Endothelial cell (in vitro differentiated cells): Measurements from ENCODE around the gene ACOX2. TPM values are rescaled to one million over a fixed set of nuclear protein-coding genes. Genes with fewer than 3 reads are reported as not detected.
A peak's percentile ranks its signal among the peaks of the same experiment; 100 is the strongest.

Experiments used
- DNase-seq: peaks from one replicate; pipeline ENCODE4 v3.0.0; 2021; ENCODE audit warnings: low spot score
- H3K27ac Mint-ChIP-seq: one replicate; pipeline ENCODE4 v1.8.0; 2021; ENCODE audit warnings: mixed read lengths, inconsistent platforms; ENCODE audit not compliant: unreplicated experiment
- H3K27me3 Mint-ChIP-seq: one replicate; pipeline ENCODE4 v1.8.0; 2021; ENCODE audit warnings: mild to moderate bottlenecking, moderate library complexity, mixed read lengths, inconsistent platforms; ENCODE audit not compliant: unreplicated experiment
- H3K36me3 Mint-ChIP-seq: one replicate; pipeline ENCODE4 v1.8.0; 2021; ENCODE audit warnings: mild to moderate bottlenecking, low read depth, mixed read lengths, inconsistent platforms; ENCODE audit not compliant: unreplicated experiment
- H3K4me1 Mint-ChIP-seq: one replicate; pipeline ENCODE4 v1.8.0; 2021; ENCODE audit warnings: mild to moderate bottlenecking, mixed read lengths, inconsistent platforms; ENCODE audit not compliant: unreplicated experiment
- H3K4me3 Mint-ChIP-seq: one replicate; pipeline ENCODE4 v1.8.0; 2021; ENCODE audit warnings: mild to moderate bottlenecking, mixed read lengths, inconsistent platforms; ENCODE audit not compliant: unreplicated experiment
- H3K9me3 Mint-ChIP-seq: one replicate; pipeline ENCODE4 v1.8.0; 2021; ENCODE audit warnings: mixed read lengths, inconsistent platforms; ENCODE audit not compliant: unreplicated experiment
- total RNA-seq: library from RNA; stranded (reverse); fragmentation: NEBNext Ultra II Directional; extraction: Animal tissue kit (Norgen Biotek cat#: 25700); gene quantifications from one replicate; pipeline ENCODE4 v1.2.1, GENCODE V29; 2021; ENCODE audit not compliant: unreplicated experiment
- TF ChIP-seq, protein P1 (sequence below): fragments of 200-600 bp; sonication (generic); IDR thresholded peaks from one replicate; pipeline ENCODE4 v1.5.0; 2021; ENCODE audit warnings: antibody characterized with exemption; ENCODE audit not compliant: unreplicated experiment

Gene ACOX2
- total RNA-seq, 1 donor from 2014 or later, result 1.1 TPM

DNA sequence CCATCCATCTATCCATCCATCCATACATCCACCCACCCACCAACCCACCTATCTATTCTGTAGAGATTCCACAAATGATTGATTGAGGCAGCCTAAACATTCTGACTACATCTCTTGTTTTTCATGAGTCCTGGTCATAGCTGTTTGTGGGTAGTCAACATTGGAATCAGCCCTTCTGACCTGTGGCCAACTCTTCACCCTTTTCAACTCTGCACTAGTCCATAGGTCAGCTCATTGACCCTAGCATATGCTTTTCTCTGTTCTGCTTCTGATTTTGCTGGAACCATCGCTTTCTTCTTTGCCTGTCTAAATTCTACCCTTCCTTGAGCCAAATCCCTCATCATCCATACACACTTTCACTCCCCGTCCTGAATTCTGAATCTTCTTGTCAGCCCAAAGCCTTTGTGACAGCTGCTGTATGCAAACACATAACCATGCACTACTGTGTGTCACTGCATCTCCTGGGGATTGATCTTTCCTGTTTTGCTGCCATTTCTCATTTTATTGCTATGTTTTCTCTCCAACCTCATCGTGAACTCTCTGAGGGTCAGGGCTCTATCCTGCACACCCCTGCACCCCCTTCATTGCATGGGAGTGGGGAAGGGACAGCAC, 61.9 kb downstream of the ACOX2 start:
- H3K27me3 Mint-ChIP-seq, result peaks cover 1% of the 10 kb centered on the region
- DNase-seq, result no peak
- TF ChIP-seq, protein P1, sequence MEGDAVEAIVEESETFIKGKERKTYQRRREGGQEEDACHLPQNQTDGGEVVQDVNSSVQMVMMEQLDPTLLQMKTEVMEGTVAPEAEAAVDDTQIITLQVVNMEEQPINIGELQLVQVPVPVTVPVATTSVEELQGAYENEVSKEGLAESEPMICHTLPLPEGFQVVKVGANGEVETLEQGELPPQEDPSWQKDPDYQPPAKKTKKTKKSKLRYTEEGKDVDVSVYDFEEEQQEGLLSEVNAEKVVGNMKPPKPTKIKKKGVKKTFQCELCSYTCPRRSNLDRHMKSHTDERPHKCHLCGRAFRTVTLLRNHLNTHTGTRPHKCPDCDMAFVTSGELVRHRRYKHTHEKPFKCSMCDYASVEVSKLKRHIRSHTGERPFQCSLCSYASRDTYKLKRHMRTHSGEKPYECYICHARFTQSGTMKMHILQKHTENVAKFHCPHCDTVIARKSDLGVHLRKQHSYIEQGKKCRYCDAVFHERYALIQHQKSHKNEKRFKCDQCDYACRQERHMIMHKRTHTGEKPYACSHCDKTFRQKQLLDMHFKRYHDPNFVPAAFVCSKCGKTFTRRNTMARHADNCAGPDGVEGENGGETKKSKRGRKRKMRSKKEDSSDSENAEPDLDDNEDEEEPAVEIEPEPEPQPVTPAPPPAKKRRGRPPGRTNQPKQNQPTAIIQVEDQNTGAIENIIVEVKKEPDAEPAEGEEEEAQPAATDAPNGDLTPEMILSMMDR, result no peak
- H3K9me3 Mint-ChIP-seq, result no peaks in the 10 kb centered on the region
- no peak overlapping the region for H3K27ac Mint-ChIP-seq
- H3K4me1 Mint-ChIP-seq, result peaks cover 15% of the 10 kb centered on the region
- H3K36me3 Mint-ChIP-seq, result no peaks in the 10 kb centered on the region
- H3K4me3 Mint-ChIP-seq, result no peak overlapping the region

DNA sequence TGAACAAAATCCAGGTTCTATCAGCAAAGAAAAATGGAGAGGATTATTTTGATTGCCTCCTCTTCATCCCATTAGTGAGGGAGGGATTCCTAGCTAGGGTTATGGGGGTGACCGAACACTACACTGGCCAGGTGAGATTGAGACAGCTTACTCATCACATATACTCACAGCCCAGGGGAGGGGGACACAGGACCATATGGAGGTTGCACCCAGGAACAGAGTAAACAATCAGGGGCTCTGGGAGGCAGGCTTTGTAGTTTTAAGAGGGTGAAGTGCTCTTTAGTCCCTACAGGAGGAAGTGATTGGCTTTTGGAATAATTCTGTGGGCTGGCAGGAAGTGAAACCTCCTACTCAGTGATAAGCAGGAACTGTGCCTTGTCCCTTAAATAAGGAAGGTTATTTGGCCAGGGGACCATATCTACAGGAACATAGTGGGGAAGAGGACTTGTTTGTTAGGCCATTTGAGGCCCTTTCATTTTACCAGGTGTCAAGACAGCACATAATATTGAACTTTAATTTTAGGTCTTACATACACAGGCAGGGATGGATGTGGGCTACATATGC, 62.6 kb downstream of the ACOX2 start:
- H3K36me3 Mint-ChIP-seq, result no peaks in the 10 kb centered on the region
- no peak overlapping the region for H3K27ac Mint-ChIP-seq
- peak overlapping the region; percentile 51 for H3K4me3 Mint-ChIP-seq
- TF ChIP-seq, protein P1, result no peak
- DNase-seq, result no peak
- no peaks in the 10 kb centered on the region for H3K9me3 Mint-ChIP-seq
- H3K27me3 Mint-ChIP-seq, result peaks cover 1% of the 10 kb centered on the region
- peaks cover 15% of the 10 kb centered on the region for H3K4me1 Mint-ChIP-seq

DNA sequence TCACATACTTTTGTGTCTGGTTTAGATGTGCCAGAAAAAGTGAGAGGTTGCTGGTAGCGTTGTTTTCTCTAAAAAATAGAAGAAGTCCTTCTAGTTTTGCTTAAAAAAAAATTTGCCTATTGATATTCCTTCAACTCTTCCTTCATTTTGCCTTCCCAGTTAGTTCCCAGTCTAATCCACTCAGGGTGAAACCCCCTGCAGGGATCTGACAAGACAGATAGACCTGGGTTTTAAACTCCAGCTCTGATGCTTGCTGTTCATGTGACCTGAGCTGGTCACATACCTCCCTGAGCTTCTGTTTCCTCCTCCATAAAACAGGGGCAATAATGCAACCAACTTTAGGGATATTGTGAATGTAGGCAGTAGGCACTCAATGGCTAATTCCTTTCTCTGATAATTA, 63.7 kb downstream of the ACOX2 start:
- Mint-ChIP-seq H3K9me3 (no peaks in the 10 kb centered on the region), H3K4me3 (no peak overlapping the region), H3K36me3 (no peaks in the 10 kb centered on the region), H3K27me3 (no peaks in the 10 kb centered on the region), H3K27ac (no peak overlapping the region), H3K4me1 (peaks cover 15% of the 10 kb centered on the region)
- DNase-seq, result no peak
- TF ChIP-seq, protein P1, result no peak

DNA sequence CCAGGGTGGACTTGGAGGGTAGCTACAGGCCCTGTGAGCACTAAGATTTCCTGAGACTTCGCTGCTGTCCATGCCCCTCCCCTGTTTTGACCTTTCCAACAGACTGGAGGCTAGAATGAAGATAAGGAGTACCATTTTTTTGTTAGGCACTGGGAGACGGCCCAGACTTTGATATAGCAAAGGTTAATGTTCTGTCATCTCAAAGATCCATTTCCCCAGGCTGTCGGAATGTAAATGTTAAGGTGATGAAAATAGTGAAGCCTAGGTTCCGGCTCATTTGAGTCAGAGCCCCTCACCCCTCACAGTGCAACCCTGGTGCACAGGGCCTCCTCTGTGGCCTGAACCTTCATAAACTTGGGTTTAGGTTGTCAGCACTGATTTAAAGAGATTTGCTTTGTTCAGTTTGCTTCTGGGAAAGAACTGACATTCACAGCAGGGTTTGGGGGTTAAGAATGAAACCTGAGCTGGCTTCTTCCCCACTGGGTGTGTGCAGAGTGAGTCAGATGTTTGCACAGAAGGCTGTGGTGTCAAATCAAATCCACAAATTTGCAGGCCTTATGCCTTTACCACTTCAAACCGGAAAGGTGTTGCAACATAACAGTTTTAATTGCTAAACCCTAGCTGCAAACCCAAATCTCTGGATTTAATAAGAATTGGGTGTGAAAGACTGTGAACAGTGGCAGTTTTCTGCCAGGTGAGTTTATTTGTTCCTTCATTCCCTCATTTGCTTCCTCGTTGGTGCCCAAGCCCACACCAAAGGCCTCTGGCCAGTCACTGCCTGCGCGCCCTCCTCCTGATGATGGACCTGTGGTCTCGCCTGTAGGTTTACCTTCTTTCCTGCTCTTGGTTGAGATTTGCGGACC, 65.7 kb downstream of the ACOX2 start:
- TF ChIP-seq, protein P1, result no peak
- H3K4me1 Mint-ChIP-seq, result peaks cover 15% of the 10 kb centered on the region
- no peak overlapping the region for H3K4me3 Mint-ChIP-seq
- no peak for DNase-seq
- no peak overlapping the region for H3K27ac Mint-ChIP-seq
- no peaks in the 10 kb centered on the region for H3K9me3 Mint-ChIP-seq
- no peaks in the 10 kb centered on the region for H3K27me3 Mint-ChIP-seq
- H3K36me3 Mint-ChIP-seq, result no peaks in the 10 kb centered on the region
